ENCODE measurements around the gene TTLL9. TPM values are rescaled to one million over a fixed set of nuclear protein-coding genes. Genes with fewer than 3 reads are reported as not detected.
A peak's percentile ranks its signal among the peaks of the same experiment; 100 is the strongest.

The TTLL9 gene
- total RNA-seq, 2 donors from 2014 or later = not detected

- Mint-ChIP-seq H3K4me1 (ENCODE audit: low read depth in 2 of 2) (no peaks in the 10 kb centered on the region), H3K27ac (no peak overlapping the region), H3K36me3 (no peaks in the 10 kb centered on the region), H3K27me3 (no peaks in the 10 kb centered on the region), H3K4me3 (no peak overlapping the region), H3K9me3 (no peaks in the 10 kb centered on the region)
- DNase-seq (ENCODE audit: low spot score) = no peak
- peak in 1 of 2 donors; percentile 8 for ATAC-seq
These were observed 27.8 kb upstream of the TTLL9 start for GRCh38 chr20:31842471-31843157.

GRCh38 chr20:31843288-31843687 lies 27.1 kb upstream of the TTLL9 start:
- no peak for DNase-seq (ENCODE audit: low spot score)
- no peak for ATAC-seq
- Mint-ChIP-seq H3K27ac (no peak overlapping the region), H3K9me3 (no peaks in the 10 kb centered on the region), H3K4me1 (ENCODE audit: low read depth in 2 of 2) (no peaks in the 10 kb centered on the region), H3K36me3 (no peaks in the 10 kb centered on the region), H3K27me3 (no peaks in the 10 kb centered on the region), H3K4me3 (no peak overlapping the region)

- Mint-ChIP-seq H3K9me3 (no peaks in the 10 kb centered on the region), H3K27me3 (peaks cover 1 to 3% of the 10 kb centered on the region in 2 donors), H3K4me3 (no peak overlapping the region), H3K36me3 (no peaks in the 10 kb centered on the region), H3K27ac (no peak overlapping the region), H3K4me1 (ENCODE audit: low read depth in 2 of 2) (no peaks in the 10 kb centered on the region)
- ATAC-seq = no peak
- no peak for DNase-seq (ENCODE audit: low spot score)
These were observed 26.6 kb upstream of the TTLL9 start for GRCh38 chr20:31843881-31844280.

DNA sequence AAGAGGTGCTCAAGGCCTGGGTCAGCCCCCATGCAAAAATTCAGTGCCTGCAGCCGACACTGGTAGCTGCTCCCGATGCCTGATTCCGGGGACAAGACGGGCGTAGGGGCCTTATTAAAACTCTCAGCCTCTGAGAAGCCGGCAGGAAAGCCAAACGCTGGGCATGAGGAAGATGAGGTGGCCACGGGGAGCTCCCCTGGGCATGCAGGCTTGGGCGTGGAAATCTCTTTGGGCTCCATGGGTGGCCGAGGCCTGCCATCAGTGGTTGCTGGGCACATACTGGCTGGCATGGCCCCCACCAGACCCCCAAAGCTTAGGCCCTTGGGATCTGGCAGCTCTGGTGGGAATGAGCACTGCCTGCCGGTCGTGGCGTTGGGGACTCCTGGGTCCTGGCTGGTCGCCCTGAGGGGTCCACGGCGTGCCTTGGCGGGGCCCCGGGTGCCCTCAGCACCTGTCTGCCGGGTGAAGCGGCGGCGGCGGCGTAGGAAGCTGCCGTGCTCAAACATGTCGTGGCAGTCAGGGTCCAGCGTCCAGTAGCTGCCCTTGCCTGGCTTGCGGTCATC lies 25.6 kb upstream of the TTLL9 start:
- no peak for DNase-seq (ENCODE audit: low spot score)
- no peaks in the 10 kb centered on the region for H3K9me3 Mint-ChIP-seq
- H3K27ac Mint-ChIP-seq = no peak overlapping the region
- H3K4me3 Mint-ChIP-seq = no peak overlapping the region
- no peak for ATAC-seq
- no peaks in the 10 kb centered on the region for H3K36me3 Mint-ChIP-seq
- H3K27me3 Mint-ChIP-seq = peaks cover 6 to 8% of the 10 kb centered on the region in 2 donors
- H3K4me1 Mint-ChIP-seq (ENCODE audit: low read depth in 2 of 2) = no peaks in the 10 kb centered on the region

DNA sequence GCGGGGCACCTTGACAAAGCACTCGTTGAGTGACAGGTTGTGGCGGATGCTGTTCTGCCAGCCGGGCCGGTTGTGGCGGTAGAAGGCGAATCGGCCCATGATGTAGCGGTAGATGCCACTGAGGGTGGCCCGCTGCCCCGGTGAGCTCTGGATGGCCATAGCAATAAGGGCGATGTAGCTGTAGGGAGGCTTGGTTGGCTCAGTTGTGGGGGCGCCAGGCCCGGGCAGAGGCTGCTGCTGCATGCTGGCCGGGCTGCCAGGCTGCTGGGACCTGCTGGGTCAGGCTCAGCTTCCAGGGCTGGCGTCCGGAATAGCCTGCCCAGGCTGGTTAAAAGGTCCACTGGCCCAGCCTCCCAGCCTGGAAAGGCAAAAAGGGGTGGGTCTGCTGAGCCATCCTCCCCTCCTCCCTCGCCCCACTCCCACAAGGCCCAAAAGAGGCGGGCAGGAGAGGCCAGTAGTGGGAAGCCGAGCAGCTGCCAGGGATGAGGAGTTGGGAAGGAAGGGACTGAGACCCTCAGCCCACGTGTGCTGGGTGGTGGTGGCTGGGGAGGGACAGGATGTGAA lies 25.1 kb upstream of the TTLL9 start, which contains the start of gene FOXS1:
Gene FOXS1, minus strand, starts transcription at position 305 of the 564 bp plus-strand sequence. Its CDS starts 62 bp downstream, at position 243.
- ATAC-seq = no peak
- Mint-ChIP-seq H3K4me1 (ENCODE audit: low read depth in 2 of 2) (no peaks in the 10 kb centered on the region), H3K36me3 (no peaks in the 10 kb centered on the region)

DNA sequence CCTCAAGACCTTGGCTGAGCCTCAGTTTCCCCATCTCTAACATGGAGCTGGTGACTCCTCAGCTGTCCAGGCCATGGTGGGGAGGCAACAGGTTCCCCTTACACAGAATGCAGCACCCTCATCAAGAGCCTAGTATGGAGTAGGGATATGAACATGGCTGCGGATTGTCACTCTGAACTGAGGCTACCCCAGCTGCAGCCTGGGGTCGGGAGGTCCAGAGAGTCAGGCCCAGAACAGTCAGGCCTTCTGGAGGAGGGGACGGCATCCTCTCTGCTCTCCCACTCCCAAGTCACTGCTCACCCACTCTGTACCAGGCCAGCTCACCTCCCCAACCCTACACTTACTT lies 23.7 kb upstream of the TTLL9 start:
- Mint-ChIP-seq H3K27ac (no peak overlapping the region), H3K4me1 (ENCODE audit: low read depth in 2 of 2) (no peaks in the 10 kb centered on the region), H3K36me3 (no peaks in the 10 kb centered on the region), H3K4me3 (no peak overlapping the region), H3K27me3 (peaks cover 16 to 19% of the 10 kb centered on the region in 2 donors), H3K9me3 (no peaks in the 10 kb centered on the region)
- ATAC-seq (no peak), DNase-seq (ENCODE audit: low spot score) (no peak)

More for the DNA sequence above, 25.1 kb upstream of the TTLL9 start, which contains the start of gene FOXS1:
- Mint-ChIP-seq H3K27ac (no peak within 1 kb of the TSS), H3K27me3 (peaks cover 6 to 8% of the 10 kb centered on the region in 2 donors), H3K9me3 (no peaks in the 10 kb centered on the region), H3K4me3 (no peak within 1 kb of the TSS)
- DNase-seq (ENCODE audit: low spot score) = no peak

- DNase-seq (ENCODE audit: low spot score) (no peak), ATAC-seq (no peak)
- no peaks in the 10 kb centered on the region for H3K36me3 Mint-ChIP-seq
- no peak overlapping the region for H3K27ac Mint-ChIP-seq
- peaks cover 16 to 19% of the 10 kb centered on the region in 2 donors for H3K27me3 Mint-ChIP-seq
- no peaks in the 10 kb centered on the region for H3K9me3 Mint-ChIP-seq
- H3K4me1 Mint-ChIP-seq (ENCODE audit: low read depth in 2 of 2) = no peaks in the 10 kb centered on the region
- no peak overlapping the region for H3K4me3 Mint-ChIP-seq
These were observed 22.1 kb upstream of the TTLL9 start for GRCh38 chr20:31848088-31848999.

DNA sequence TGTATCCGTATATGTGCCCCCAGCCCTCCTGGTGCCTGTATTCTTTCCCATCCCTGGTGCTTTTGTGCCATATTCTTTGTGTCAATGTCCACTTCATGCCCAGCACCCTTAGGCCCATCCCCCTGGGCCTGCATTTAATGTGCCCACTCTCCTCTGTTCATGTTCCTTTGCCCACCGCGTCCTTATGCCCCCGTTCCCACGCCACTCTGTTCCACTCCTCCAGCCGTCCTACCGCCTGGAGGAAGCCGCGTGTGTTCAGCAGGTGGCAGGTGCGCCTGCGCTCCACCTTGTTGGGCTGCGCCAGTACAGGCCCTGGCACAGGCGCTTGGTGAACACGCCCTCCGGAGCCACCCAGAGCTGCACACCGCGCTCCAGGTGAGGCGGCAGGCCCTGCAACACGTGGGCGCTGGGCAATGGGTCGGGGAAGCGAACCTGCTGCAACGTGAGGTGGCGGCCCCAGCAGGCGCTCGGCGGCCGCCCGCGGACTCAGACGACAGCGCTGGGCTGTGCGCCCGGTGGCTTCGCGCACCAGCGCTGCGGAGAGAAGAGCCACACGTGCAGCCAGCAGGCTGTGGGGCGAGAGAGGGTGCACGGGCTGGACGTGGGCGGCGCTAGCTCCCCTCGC lies 21.0 kb upstream of the TTLL9 start:
- H3K4me1 Mint-ChIP-seq (ENCODE audit: low read depth in 2 of 2) = no peaks in the 10 kb centered on the region

GRCh38 chr20:31851240-31851955 lies 19.0 kb upstream of the TTLL9 start:
- Mint-ChIP-seq H3K4me1 (ENCODE audit: low read depth in 2 of 2) (no peaks in the 10 kb centered on the region), H3K9me3 (no peaks in the 10 kb centered on the region), H3K27me3 (peaks cover 18 to 19% of the 10 kb centered on the region in 2 donors), H3K4me3 (no peak overlapping the region), H3K36me3 (no peaks in the 10 kb centered on the region), H3K27ac (no peak overlapping the region)
- no peak for ATAC-seq
- DNase-seq (ENCODE audit: low spot score) = no peak

More for the DNA sequence above, 21.0 kb upstream of the TTLL9 start:
- no peak for ATAC-seq
- Mint-ChIP-seq H3K4me3 (no peak overlapping the region), H3K36me3 (no peaks in the 10 kb centered on the region), H3K9me3 (no peaks in the 10 kb centered on the region), H3K27ac (no peak overlapping the region), H3K27me3 (peaks cover 18 to 19% of the 10 kb centered on the region in 2 donors)
- DNase-seq (ENCODE audit: low spot score) = no peak

DNA sequence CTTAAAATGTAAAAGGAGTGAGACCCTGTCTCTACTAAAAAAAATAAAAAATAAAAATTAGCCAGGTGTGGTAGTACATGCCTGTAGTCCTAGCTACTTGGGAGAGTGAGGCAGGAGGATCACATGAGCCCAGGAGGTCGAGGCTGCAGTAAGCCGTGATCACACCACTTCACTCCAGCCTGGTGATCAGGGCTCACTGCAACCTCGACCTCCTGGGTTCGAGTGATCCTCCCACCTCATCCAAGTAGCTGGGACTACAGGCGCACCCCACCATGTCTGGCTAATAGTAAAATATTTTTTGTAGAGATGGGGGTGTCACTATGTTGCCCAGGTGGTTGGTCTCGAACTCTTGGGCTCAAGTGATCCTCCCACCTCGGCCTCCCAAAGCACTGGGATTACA lies 17.0 kb upstream of the TTLL9 start:
- Mint-ChIP-seq H3K27me3 (peaks cover 22 to 26% of the 10 kb centered on the region in 2 donors), H3K9me3 (no peaks in the 10 kb centered on the region), H3K27ac (no peak overlapping the region), H3K4me1 (ENCODE audit: low read depth in 2 of 2) (no peaks in the 10 kb centered on the region), H3K36me3 (no peaks in the 10 kb centered on the region), H3K4me3 (no peak overlapping the region)
- ATAC-seq (no peak), DNase-seq (ENCODE audit: low spot score) (no peak)

DNA sequence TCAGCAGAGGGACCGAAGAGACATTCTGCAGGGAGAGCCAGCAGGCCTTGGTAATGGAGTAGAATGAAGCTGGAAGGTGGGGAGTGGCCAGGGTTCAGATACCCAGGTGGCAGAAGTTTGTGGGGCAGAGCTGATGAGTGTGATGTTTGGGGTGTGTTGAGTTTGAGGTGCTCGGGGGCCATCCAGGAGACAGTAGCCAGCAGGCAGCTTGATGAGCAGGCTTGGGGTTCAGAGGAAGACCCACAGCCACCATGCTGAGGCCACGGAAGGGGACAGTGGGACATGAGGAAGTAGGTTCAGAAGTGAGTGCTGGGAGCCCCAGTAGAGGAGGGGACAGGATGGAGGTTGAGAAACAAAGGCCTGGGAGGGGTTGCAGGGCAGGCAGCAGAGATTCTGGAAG lies 13.9 kb upstream of the TTLL9 start:
- no peaks in the 10 kb centered on the region for H3K9me3 Mint-ChIP-seq
- ATAC-seq (no peak), DNase-seq (ENCODE audit: low spot score) (no peak)
- no peaks in the 10 kb centered on the region for H3K36me3 Mint-ChIP-seq
- peaks cover 0 to 4% of the 10 kb centered on the region in 2 donors for H3K4me1 Mint-ChIP-seq (ENCODE audit: low read depth in 2 of 2)
- H3K27ac Mint-ChIP-seq = no peak overlapping the region
- no peak overlapping the region for H3K4me3 Mint-ChIP-seq
- peaks cover 11 to 16% of the 10 kb centered on the region in 2 donors for H3K27me3 Mint-ChIP-seq

DNA sequence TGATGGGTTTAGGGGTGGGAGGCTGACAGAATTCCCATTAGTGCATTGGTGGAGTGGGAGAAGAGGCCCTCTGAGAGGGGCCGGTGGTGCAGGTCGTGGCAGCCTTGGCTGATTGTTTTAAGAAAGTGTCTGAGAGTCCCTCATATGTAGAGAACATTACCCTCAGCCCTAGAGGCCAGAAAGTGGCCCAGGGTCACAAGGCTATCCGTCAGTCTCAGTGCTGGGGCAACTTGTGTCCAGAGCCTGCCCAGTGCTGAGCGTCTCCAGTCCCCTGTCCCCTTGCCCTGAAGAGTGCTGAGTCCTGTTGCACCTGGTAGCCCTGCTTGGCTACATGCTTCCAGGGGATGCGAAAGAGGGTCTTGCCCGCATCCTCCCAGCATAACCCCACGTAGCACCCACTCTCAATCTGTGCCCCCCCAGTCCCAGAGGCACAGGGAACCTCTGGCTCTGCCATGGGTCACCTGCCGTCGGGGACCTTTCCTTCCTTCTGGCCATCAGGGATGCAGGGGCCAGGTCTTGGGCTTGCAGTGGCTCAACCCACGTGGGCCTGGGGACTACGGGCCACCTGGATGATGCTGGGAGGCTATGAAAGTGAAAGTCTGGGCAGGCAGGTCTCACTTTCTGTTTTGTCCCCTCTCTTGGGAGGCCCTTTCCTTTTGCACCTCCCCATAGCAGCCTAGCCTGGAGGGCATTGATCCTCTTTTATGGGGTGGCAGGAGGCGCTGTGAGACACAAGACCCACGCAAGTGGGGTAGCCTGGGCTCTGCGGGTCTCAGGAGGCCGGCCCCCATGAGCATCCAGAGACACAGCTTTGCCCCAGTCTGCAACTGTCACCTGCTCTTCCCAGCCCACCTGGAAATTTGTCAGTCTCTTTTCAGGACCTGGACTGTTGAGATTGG lies 12.3 kb upstream of the TTLL9 start:
- ATAC-seq (no peak), DNase-seq (ENCODE audit: low spot score) (no peak)
- Mint-ChIP-seq H3K36me3 (no peaks in the 10 kb centered on the region), H3K9me3 (no peaks in the 10 kb centered on the region), H3K27ac (no peak overlapping the region), H3K4me1 (ENCODE audit: low read depth in 2 of 2) (peaks cover 0 to 10% of the 10 kb centered on the region in 2 donors), H3K4me3 (no peak overlapping the region), H3K27me3 (peaks cover 11 to 15% of the 10 kb centered on the region in 2 donors)

All from natural killer cell treated with Interleukin-12 subunit alpha and Interleukin-12 subunit beta and Interleukin-15 and Interleukin-18, amount 100 ng/mL, for 72 hours (primary cell).